Activated T-cell treated with anti-CD3 and anti-CD28 coated beads, Interleukin-2, amount 50 U/mL, for 24 hours (primary cell): ENCODE data around the gene TSPAN10.
"Not testable (repeated sequence)": the region's sequence is repeated elsewhere in the genome, so short reads cannot be mapped to it uniquely, and the experiment has no call there.

ENCODE experiments used
- DNase-seq: peaks from one replicate; pipeline ENCODE4 v3.0.0-alpha.2; 2020
- H3K27ac Mint-ChIP-seq: 2 replicates; pipeline ENCODE4 v1.8.0; 2020; ENCODE audit warnings: mild to moderate bottlenecking, mixed read lengths
- H3K27me3 Mint-ChIP-seq: 2 replicates; pipeline ENCODE4 v1.8.0; 2020; ENCODE audit warnings: mixed read lengths
- H3K36me3 Mint-ChIP-seq: 2 replicates; pipeline ENCODE4 v1.8.0; 2020; ENCODE audit warnings: low read depth, mixed read lengths
- H3K4me1 Mint-ChIP-seq: 2 replicates; pipeline ENCODE4 v1.8.0; 2020; ENCODE audit warnings: low read depth, mixed read lengths
- H3K4me3 Mint-ChIP-seq: 2 replicates; pipeline ENCODE4 v1.8.0; 2020; ENCODE audit warnings: mild to moderate bottlenecking, moderate library complexity, mixed read lengths
- H3K9me3 Mint-ChIP-seq: 2 replicates; pipeline ENCODE4 v1.8.0; 2020; ENCODE audit warnings: mixed read lengths

The TSPAN10 gene

GRCh38 chr17:81612172-81612970 lies 24.6 kb upstream of the TSPAN10 start:
- H3K27ac Mint-ChIP-seq = no peak overlapping the region
- H3K4me1 Mint-ChIP-seq = peaks cover 26% of the 10 kb centered on the region
- peaks cover 85% of the 10 kb centered on the region for H3K36me3 Mint-ChIP-seq

GRCh38 chr17:81615401-81615930 lies 21.5 kb upstream of the TSPAN10 start:
- H3K4me3 Mint-ChIP-seq = no peak overlapping the region
- no peaks in the 10 kb centered on the region for H3K9me3 Mint-ChIP-seq
- no peaks in the 10 kb centered on the region for H3K27me3 Mint-ChIP-seq
- DNase-seq = no peak
- H3K27ac Mint-ChIP-seq = peak overlapping the region; percentile 82
- peaks cover 77% of the 10 kb centered on the region for H3K36me3 Mint-ChIP-seq
- H3K4me1 Mint-ChIP-seq = peaks cover 23% of the 10 kb centered on the region

More at GRCh38 chr17:81612172-81612970, 24.6 kb upstream of the TSPAN10 start:
- H3K27me3 Mint-ChIP-seq = no peaks in the 10 kb centered on the region
- no peaks in the 10 kb centered on the region for H3K9me3 Mint-ChIP-seq
- no peak overlapping the region for H3K4me3 Mint-ChIP-seq
- DNase-seq = no peak

GRCh38 chr17:81616877-81617276 lies 20.1 kb upstream of the TSPAN10 start:
- Mint-ChIP-seq H3K27me3 (no peaks in the 10 kb centered on the region), H3K4me1 (peaks cover 24% of the 10 kb centered on the region), H3K27ac (no peak overlapping the region), H3K36me3 (peaks cover 88% of the 10 kb centered on the region), H3K9me3 (no peaks in the 10 kb centered on the region), H3K4me3 (no peak overlapping the region)
- no peak for DNase-seq

- H3K27ac Mint-ChIP-seq, H3K9me3 Mint-ChIP-seq, H3K27me3 Mint-ChIP-seq, DNase-seq, H3K4me3 Mint-ChIP-seq: not testable (repeated sequence)
- H3K4me1 Mint-ChIP-seq = peaks cover 24% of the 10 kb centered on the region
- peaks cover 85% of the 10 kb centered on the region for H3K36me3 Mint-ChIP-seq
Observed at GRCh38 chr17:81618307-81618706, 18.7 kb upstream of the TSPAN10 start.

GRCh38 chr17:81621494-81622130 lies 15.4 kb upstream of the TSPAN10 start:
- Mint-ChIP-seq H3K27me3 (no peaks in the 10 kb centered on the region), H3K4me3 (no peak overlapping the region), H3K36me3 (peaks cover 86% of the 10 kb centered on the region), H3K27ac (no peak overlapping the region), H3K9me3 (no peaks in the 10 kb centered on the region), H3K4me1 (peaks cover 9% of the 10 kb centered on the region)
- no peak for DNase-seq

- no peak for DNase-seq
- Mint-ChIP-seq H3K9me3 (no peaks in the 10 kb centered on the region), H3K27ac (no peak overlapping the region), H3K4me3 (no peak overlapping the region), H3K36me3 (peaks cover 79% of the 10 kb centered on the region), H3K27me3 (no peaks in the 10 kb centered on the region), H3K4me1 (peaks cover 20% of the 10 kb centered on the region)
Observed at GRCh38 chr17:81630274-81630673, 6.7 kb upstream of the TSPAN10 start.

- no peak for DNase-seq
- no peaks in the 10 kb centered on the region for H3K27me3 Mint-ChIP-seq
- H3K4me1 Mint-ChIP-seq = peaks cover 27% of the 10 kb centered on the region
- no peaks in the 10 kb centered on the region for H3K9me3 Mint-ChIP-seq
- peak overlapping the region; percentile 66 for H3K27ac Mint-ChIP-seq
- H3K36me3 Mint-ChIP-seq = peaks cover 77% of the 10 kb centered on the region
- H3K4me3 Mint-ChIP-seq = no peak overlapping the region
Observed at GRCh38 chr17:81631482-81631881, 5.5 kb upstream of the TSPAN10 start.

- Mint-ChIP-seq H3K9me3 (no peaks in the 10 kb centered on the region), H3K36me3 (peaks cover 39% of the 10 kb centered on the region), H3K27ac (peak overlapping the region; percentile 96), H3K27me3 (no peaks in the 10 kb centered on the region), H3K4me3 (peak overlapping the region; percentile 98), H3K4me1 (peaks cover 34% of the 10 kb centered on the region)
- no peak for DNase-seq
Observed at GRCh38 chr17:81635431-81635830, 1.6 kb upstream of the TSPAN10 start.

- Mint-ChIP-seq H3K27ac (peak overlapping the region; percentile 96), H3K4me3 (peak overlapping the region; percentile 98), H3K9me3 (no peaks in the 10 kb centered on the region), H3K36me3 (peaks cover 38% of the 10 kb centered on the region), H3K4me1 (peaks cover 34% of the 10 kb centered on the region), H3K27me3 (no peaks in the 10 kb centered on the region)
- no peak for DNase-seq
Observed at GRCh38 chr17:81635973-81636504, 957 bp upstream of the TSPAN10 start.

GRCh38 chr17:81638683-81639082 lies 1.7 kb downstream of the TSPAN10 start:
- peaks cover 22% of the 10 kb centered on the region for H3K4me1 Mint-ChIP-seq
- H3K27ac Mint-ChIP-seq = peak overlapping the region; percentile 31
- no peak for DNase-seq
- no peaks in the 10 kb centered on the region for H3K27me3 Mint-ChIP-seq
- peaks cover 20% of the 10 kb centered on the region for H3K36me3 Mint-ChIP-seq
- no peaks in the 10 kb centered on the region for H3K9me3 Mint-ChIP-seq
- no peak overlapping the region for H3K4me3 Mint-ChIP-seq

GRCh38 chr17:81640011-81640410 lies 3.0 kb downstream of the TSPAN10 start:
- H3K27ac Mint-ChIP-seq = no peak overlapping the region
- H3K27me3 Mint-ChIP-seq = no peaks in the 10 kb centered on the region
- no peak overlapping the region for H3K4me3 Mint-ChIP-seq
- no peaks in the 10 kb centered on the region for H3K9me3 Mint-ChIP-seq
- peaks cover 18% of the 10 kb centered on the region for H3K4me1 Mint-ChIP-seq
- DNase-seq = no peak
- H3K36me3 Mint-ChIP-seq = peaks cover 10% of the 10 kb centered on the region

GRCh38 chr17:81641825-81642489 lies 5.0 kb downstream of the TSPAN10 start:
- no peak overlapping the region for H3K4me3 Mint-ChIP-seq
- H3K4me1 Mint-ChIP-seq = peaks cover 7% of the 10 kb centered on the region
- no peaks in the 10 kb centered on the region for H3K36me3 Mint-ChIP-seq
- H3K27ac Mint-ChIP-seq = no peak overlapping the region
- H3K27me3 Mint-ChIP-seq = peaks cover 4% of the 10 kb centered on the region
- H3K9me3 Mint-ChIP-seq = no peaks in the 10 kb centered on the region
- no peak for DNase-seq

- H3K36me3 Mint-ChIP-seq = no peaks in the 10 kb centered on the region
- no peak for DNase-seq
- no peaks in the 10 kb centered on the region for H3K4me1 Mint-ChIP-seq
- no peaks in the 10 kb centered on the region for H3K9me3 Mint-ChIP-seq
- H3K27me3 Mint-ChIP-seq = peaks cover 24% of the 10 kb centered on the region
- no peak overlapping the region for H3K4me3 Mint-ChIP-seq
- no peak overlapping the region for H3K27ac Mint-ChIP-seq
Observed at GRCh38 chr17:81644496-81644895, 7.5 kb downstream of the TSPAN10 start.
